ENCODE measurements around the gene CYBC1. TPM values are rescaled to one million over a fixed set of nuclear protein-coding genes. Genes with fewer than 3 reads are reported as not detected.
A peak's percentile ranks its signal among the peaks of the same experiment; 100 is the strongest.

CYBC1 gene
- total RNA-seq, 3 donors from 2014 or later = 79.2 to 90.5 (median 81.0) TPM

DNA sequence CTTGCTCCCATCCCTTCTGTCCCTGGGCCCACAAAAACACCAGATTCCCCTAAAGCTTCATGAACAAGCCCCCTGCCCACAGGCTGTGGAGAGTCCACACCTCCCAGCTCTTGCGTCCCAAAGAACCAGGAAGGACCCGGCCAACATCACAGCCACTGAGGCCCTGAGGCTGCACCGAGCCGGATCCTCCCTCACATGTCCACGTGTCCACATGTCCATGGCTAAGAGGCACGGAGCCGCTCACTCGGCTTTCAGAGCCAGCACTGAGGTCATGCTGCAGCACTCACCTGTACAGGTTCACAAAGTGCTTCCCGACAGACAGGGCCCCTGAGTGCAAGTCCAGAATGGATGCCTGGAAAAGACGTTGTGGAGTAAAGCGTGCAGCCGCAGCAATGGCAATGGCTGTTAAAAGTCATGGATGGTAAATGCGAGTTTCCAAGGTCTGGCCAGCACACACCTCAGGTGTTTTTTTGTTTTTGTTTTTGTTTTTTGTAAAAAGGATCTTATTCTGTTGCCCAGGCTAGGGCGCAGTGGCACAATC is 44.4 kb downstream of the CYBC1 start:
- intact Hi-C loops (cut with DNase I, micrococcal nuclease) = no loop called here

DNA sequence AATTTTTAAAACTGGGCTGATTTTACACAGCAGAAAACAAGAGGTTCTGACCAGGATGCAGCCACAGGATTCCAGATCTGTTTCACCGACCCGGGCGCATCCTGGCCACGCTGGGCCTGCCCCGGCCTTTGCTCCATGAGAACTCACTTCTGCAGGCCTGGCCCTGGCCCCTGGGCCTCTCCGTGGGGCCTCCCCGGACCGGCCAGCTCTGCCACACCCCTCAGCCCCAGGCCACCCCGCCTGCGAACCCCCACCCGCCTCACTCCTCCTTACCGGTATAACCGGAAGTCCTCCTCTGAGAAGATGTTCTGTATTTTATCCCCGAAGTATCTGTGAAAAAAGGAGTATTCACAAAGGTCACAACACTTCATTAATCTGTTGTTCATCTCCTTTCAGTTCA is 45.5 kb downstream of the CYBC1 start:
- Histone ChIP-seq H3K4me3 (no peak overlapping the region), H3K4me1 (ENCODE audit: low read depth) (no peaks in the 10 kb centered on the region), H3K36me3 (ENCODE audit: low read depth) (no peaks in the 10 kb centered on the region), H3K9me3 (no peaks in the 10 kb centered on the region)
- TF ChIP-seq CTCF (IDR thresholded peaks at IDR 0.05) = no peak
- intact Hi-C loops (cut with DNase I, micrococcal nuclease) = no loop called here
- no peak for DNase-seq
- no peak for ATAC-seq

More for the DNA sequence above, 44.4 kb downstream of the CYBC1 start:
- DNase-seq (no peak), ATAC-seq (no peak)
- no peak overlapping the region for H3K4me3 ChIP-seq
- no peaks in the 10 kb centered on the region for H3K9me3 ChIP-seq
- TF ChIP-seq CTCF (IDR thresholded peaks at IDR 0.05) = no peak
- no peaks in the 10 kb centered on the region for H3K4me1 ChIP-seq (ENCODE audit: low read depth)
- no peaks in the 10 kb centered on the region for H3K36me3 ChIP-seq (ENCODE audit: low read depth)

DNA sequence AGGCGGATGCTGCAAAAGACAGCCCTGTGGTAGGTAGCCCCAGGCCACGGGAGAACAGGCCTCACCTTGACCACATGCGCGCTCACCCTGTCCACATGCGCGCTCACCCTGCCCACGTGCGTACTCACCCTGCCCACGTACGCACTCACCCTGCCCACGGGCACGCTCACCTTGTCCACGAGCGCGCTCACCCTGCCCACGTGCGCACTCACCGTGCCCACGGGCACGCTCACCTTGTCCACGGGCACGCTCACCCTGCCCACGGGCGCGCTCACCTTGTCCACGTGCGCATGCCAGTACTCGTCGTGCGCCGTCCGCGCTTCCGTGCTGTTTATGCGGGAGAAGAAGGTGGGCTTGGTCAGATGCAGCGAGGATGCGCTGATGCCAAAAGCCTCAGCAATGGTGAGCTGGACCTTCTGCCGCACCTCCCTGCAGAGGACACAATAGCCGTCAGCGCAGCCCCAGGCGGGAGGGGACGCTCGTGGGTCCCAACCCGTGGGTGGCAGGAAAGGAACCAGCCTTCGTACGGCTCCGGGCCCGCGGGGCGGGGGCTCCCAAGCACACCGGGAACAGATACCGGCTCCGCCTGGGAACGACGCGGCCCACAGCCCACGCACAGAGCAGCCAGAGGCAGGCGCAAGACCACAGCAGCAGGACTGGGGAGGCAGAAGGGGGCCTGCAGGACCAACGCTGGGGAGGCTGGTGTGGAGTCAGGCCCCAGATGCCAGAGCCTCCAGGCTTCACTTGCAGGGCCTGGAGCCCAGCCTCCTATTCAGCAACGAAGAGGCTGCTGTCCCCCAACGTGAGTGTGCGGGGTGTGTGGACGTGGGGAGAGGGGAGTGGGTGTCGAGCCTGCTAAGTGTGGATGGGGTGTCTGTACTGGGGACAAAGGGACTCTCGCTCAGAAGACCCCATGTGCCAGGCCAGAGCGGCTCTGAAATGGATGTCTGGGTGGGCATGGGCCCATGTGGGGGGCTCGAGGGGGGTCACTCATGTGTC is 46.6 kb downstream of the CYBC1 start:
- no peak for DNase-seq
- no peak for TF ChIP-seq CTCF (IDR thresholded peaks at IDR 0.05)
- Histone ChIP-seq H3K4me1 (ENCODE audit: low read depth) (no peaks in the 10 kb centered on the region), H3K4me3 (no peak overlapping the region), H3K9me3 (no peaks in the 10 kb centered on the region), H3K36me3 (ENCODE audit: low read depth) (no peaks in the 10 kb centered on the region)
- intact Hi-C loops (cut with DNase I, micrococcal nuclease) = no loop called here
- ATAC-seq = no peak

GRCh38 chr17:82402865-82403264 is 47.7 kb downstream of the CYBC1 start:
- no peak overlapping the region for H3K4me3 ChIP-seq
- ATAC-seq (no peak), DNase-seq (no peak)
- H3K9me3 ChIP-seq = no peaks in the 10 kb centered on the region
- no peaks in the 10 kb centered on the region for H3K4me1 ChIP-seq (ENCODE audit: low read depth)
- no peak for TF ChIP-seq CTCF (IDR thresholded peaks at IDR 0.05)
- no peaks in the 10 kb centered on the region for H3K36me3 ChIP-seq (ENCODE audit: low read depth)
- intact Hi-C loops (cut with DNase I, micrococcal nuclease) = no loop called here

DNA sequence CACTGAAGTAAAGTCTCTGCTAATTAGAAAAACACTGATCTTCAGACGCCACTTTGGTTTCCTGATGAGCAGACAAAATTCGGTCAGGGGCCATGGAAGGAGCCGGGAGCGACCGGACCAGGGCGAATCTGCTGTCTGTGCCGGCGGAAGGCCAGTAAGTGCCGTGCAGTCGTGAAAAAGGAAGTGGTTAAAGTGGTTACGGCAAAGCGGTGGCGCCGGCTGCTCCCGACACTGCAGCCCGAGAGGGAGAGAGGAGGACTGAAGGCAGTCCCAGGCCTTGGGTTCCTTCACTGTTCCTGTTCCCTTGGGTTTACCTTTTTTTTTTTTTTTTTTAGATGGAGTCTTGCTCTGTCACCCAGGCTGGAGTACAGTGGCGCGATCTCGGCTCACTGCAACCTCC is 49.7 kb downstream of the CYBC1 start:
- intact Hi-C loops (cut with DNase I, micrococcal nuclease) = no loop called here
- Histone ChIP-seq H3K4me1 (ENCODE audit: low read depth) (no peaks in the 10 kb centered on the region), H3K4me3 (no peak overlapping the region), H3K36me3 (ENCODE audit: low read depth) (no peaks in the 10 kb centered on the region), H3K9me3 (no peaks in the 10 kb centered on the region)
- no peak for TF ChIP-seq CTCF (IDR thresholded peaks at IDR 0.05)
- ATAC-seq (peak; percentile 68), DNase-seq (peak; percentile 51 to 74 (median 56))

Data from mucosa of descending colon (tissue), 3 donors.